Prostate gland (tissue), 2 donors: ENCODE measurements around the gene DNPH1.

Experiments
- CTCF ChIP-seq, 4 experiments: fragments of 200-600 bp in 2 of 4; fragments of 450-650 bp in 2 of 4; sonication (generic) in 2 of 4; IDR thresholded peaks; 1 replicate in 3 of 4; 2 replicates in 1 of 4; pipeline ENCODE4 v1.5.1; 2016 to 2019; ENCODE audit warnings: antibody characterized with exemption in 4 of 4, mild to moderate bottlenecking in 2 of 4, moderate library complexity in 2 of 4
- POLR2A ChIP-seq: fragments of 450-650 bp; IDR thresholded peaks from one replicate; pipeline ENCODE4 v1.6.1; 2016; ENCODE audit warnings: antibody characterized with exemption, mild to moderate bottlenecking

- no peak for TF ChIP-seq CTCF (IDR thresholded peaks at IDR 0.05)
- no peak for TF ChIP-seq POLR2A
Measured at GRCh38 chr6:43275801-43276576, 46.7 kb upstream of the DNPH1 start.
